HCT116 (cell line): Measurements from ENCODE around the gene HMGXB4. TPM values are rescaled to one million over a fixed set of nuclear protein-coding genes. Genes with fewer than 3 reads are reported as not detected.

ENCODE experiments used
- ATAC-seq: fragments of 200-7000 bp; cut with Tn5 transposase; 2 replicates; pipeline ENCODE4 v1.9.1; 2020; ENCODE audit warnings: mild to moderate bottlenecking, moderate library complexity
- BruUV-seq: library from RNA; stranded (reverse); fragments of 400-500 nt; replicated peaks from 2 replicates; lab custom pipeline; 2021; lab: Mats Ljungman, UMichigan
- CTCF ChIA-PET: fragments of 300-600 bp; sonication (Branson Sonifier 250); formaldehyde crosslinking; loops from one replicate; lab custom pipeline; 2021; ENCODE audit warnings: antibody characterized with exemption; lab: Charles Lee
- POLR2A ChIA-PET: fragments of 300-600, 350-600 bp; sonication (Branson Sonifier 250); formaldehyde crosslinking; loops from one replicate; lab custom pipeline; 2021; ENCODE audit warnings: antibody characterized with exemption; lab: Charles Lee
- RAD21 ChIA-PET, 2 experiments: fragments of 300-600 bp; sonication (Branson Sonifier 250); formaldehyde crosslinking; loops; one replicate each; lab custom pipeline; 2023; ENCODE audit warnings: low total read pairs in 2 of 2; ENCODE audit not compliant: uncharacterized antibody in 2 of 2, unreplicated experiment in 2 of 2, low non-redundant PET in 1 of 2; lab: Charles Lee
- DNase-seq: peaks from one replicate; pipeline ENCODE4 v3.0.0-alpha.2; 2010; ENCODE audit warnings: low read depth, low spot score
- H2AFZ ChIP-seq: fragments of 200-600 bp; shearing (Covaris generic), sonication (generic); 2 replicates; pipeline ENCODE4 v1.6.1; 2017; ENCODE audit warnings: low read depth, mixed run types, mixed read lengths, antibody characterized with exemption, low read length; ENCODE audit not compliant: poor library complexity, severe bottlenecking
- H3K27ac ChIP-seq: 2 replicates; pipeline ENCODE4 v1.5.1; 2012; ENCODE audit warnings: low read depth, low read length
- H3K27me3 ChIP-seq: fragments of 200-600 bp; sonication (generic); 2 replicates; pipeline ENCODE4 v1.6.1; 2016; ENCODE audit warnings: mixed run types, low read length, mixed read lengths; ENCODE audit not compliant: insufficient read depth
- H3K36me3 ChIP-seq, 2 experiments: fragments of 200-500 bp in 1 of 2; fragments of 200-600 bp in 1 of 2; sonication (Bioruptor generic) in 1 of 2; sonication (generic) in 1 of 2; 2 replicates each; pipeline versions ENCODE4 v1.5.1 to v1.6.1; 2014 to 2016; ENCODE audit warnings: low read length in 2 of 2, inconsistent platforms in 1 of 2, mixed read lengths in 1 of 2, mixed run types in 1 of 2; ENCODE audit not compliant: insufficient read depth in 2 of 2, control insufficient read depth in 1 of 2
- H3K4me1 ChIP-seq, 2 experiments: fragments of 200-600 bp in 1 of 2; sonication (generic) in 1 of 2; 2 replicates each; pipeline versions ENCODE4 v1.5.1 to v1.6.1; 2012 to 2017; ENCODE audit warnings: low read length in 2 of 2, inconsistent platforms in 1 of 2, mild to moderate bottlenecking in 1 of 2, mixed read lengths in 1 of 2, mixed run types in 1 of 2, moderate library complexity in 1 of 2; ENCODE audit not compliant: insufficient read depth in 2 of 2, control insufficient read depth in 1 of 2
- H3K4me2 ChIP-seq: fragments of 200-600 bp; sonication (generic); 2 replicates; pipeline ENCODE4 v1.6.1; 2017; ENCODE audit warnings: mixed run types, low read length, mixed read lengths
- H3K4me3 ChIP-seq, 2 experiments: fragments of 200-600 bp in 1 of 2; sonication (generic) in 1 of 2; replicated peaks in 1 of 2; 2 replicates each; pipeline ENCODE4 v1.5.1; 2011 to 2016; ENCODE audit warnings: low read length in 2 of 2, control low read depth in 1 of 2, low read depth in 1 of 2, mild to moderate bottlenecking in 1 of 2, mixed read lengths in 1 of 2, mixed run types in 1 of 2
- H3K79me2 ChIP-seq: fragments of 200-600 bp; sonication (generic); 2 replicates; pipeline ENCODE4 v1.6.1; 2017; ENCODE audit warnings: mild to moderate bottlenecking, mixed run types, low read length, moderate library complexity, mixed read lengths; ENCODE audit not compliant: insufficient read depth
- H3K9ac ChIP-seq: fragments of 200-600 bp; sonication (generic); 2 replicates; pipeline ENCODE4 v1.6.1; 2016; ENCODE audit warnings: low read length, mixed read lengths
- H3K9me2 ChIP-seq: fragments of 200-600 bp; sonication (generic), shearing (Covaris generic); 2 replicates; pipeline ENCODE4 v1.6.1; 2017; ENCODE audit warnings: mixed run types, mild to moderate bottlenecking, moderate library complexity; ENCODE audit not compliant: insufficient read depth
- H3K9me3 ChIP-seq, 2 experiments: fragments of 200-500 bp in 1 of 2; fragments of 200-600 bp in 1 of 2; sonication (Bioruptor generic) in 1 of 2; sonication (generic) in 1 of 2; 2 replicates each; pipeline ENCODE4 v1.6.1; 2014 to 2017; ENCODE audit warnings: low read length in 2 of 2, mixed read lengths in 2 of 2, inconsistent platforms in 1 of 2, low read depth in 1 of 2, mild to moderate bottlenecking in 1 of 2, mixed run types in 1 of 2, moderate library complexity in 1 of 2; ENCODE audit not compliant: control insufficient read depth in 1 of 2, insufficient read depth in 1 of 2
- H4K20me1 ChIP-seq: fragments of 200-600 bp; sonication (generic), shearing (Covaris generic); 2 replicates; pipeline ENCODE4 v1.6.1; 2017; ENCODE audit warnings: mixed run types, mild to moderate bottlenecking, moderate library complexity; ENCODE audit not compliant: insufficient read depth
- ATF3 ChIP-seq: IDR thresholded peaks from 2 replicates; pipeline ENCODE4 v1.6.1; 2012
- CEBPB ChIP-seq: IDR thresholded peaks from 2 replicates; pipeline ENCODE4 v1.6.1; 2012; ENCODE audit warnings: low read depth
- CTCF ChIP-seq, 3 experiments: fragments of 200-600 bp in 1 of 3; sonication (generic) in 1 of 3; IDR thresholded peaks in 2 of 3; conservative IDR thresholded peaks in 1 of 3; 2 replicates each; pipeline ENCODE4 v1.5.1; 2012 to 2017; ENCODE audit warnings: low read depth in 2 of 3, low read length in 2 of 3, antibody characterized with exemption in 1 of 3, borderline replicate concordance in 1 of 3, control low read depth in 1 of 3, mild to moderate bottlenecking in 1 of 3, mixed read lengths in 1 of 3, mixed run types in 1 of 3, moderate library complexity in 1 of 3; ENCODE audit not compliant: insufficient read depth in 1 of 3
- RAD21 ChIP-seq: IDR thresholded peaks from 2 replicates; pipeline ENCODE4 v1.6.1; 2012; ENCODE audit warnings: low read depth, mild to moderate bottlenecking
- SRF ChIP-seq: IDR thresholded peaks from 2 replicates; pipeline ENCODE4 v1.6.1; 2012; ENCODE audit warnings: low read depth
- ZBTB33 ChIP-seq: IDR thresholded peaks from 2 replicates; pipeline ENCODE4 v1.6.1; 2011; ENCODE audit warnings: mild to moderate bottlenecking, low read length, moderate library complexity; ENCODE audit not compliant: insufficient replicate concordance; ENCODE audit errors: extremely low read depth
- intact Hi-C: fragments of 100-400 bp; cut with micrococcal nuclease; formaldehyde crosslinking; loops from 2 replicates; pipeline ENCODE4 v1.10.0; 2022
- total RNA-seq: library from RNA; stranded (reverse); gene quantifications from one replicate; pipeline ENCODE4 v1.2.1, GENCODE V29; 2021; ENCODE audit not compliant: unreplicated experiment

The HMGXB4 gene
- total RNA-seq, 1 experiment from 2014 or later = 36.7 TPM

GRCh38 chr22:35276019-35276418 lies 18.7 kb downstream of the HMGXB4 start (continued):
- TF ChIP-seq ZBTB33 (no peak), ATF3 (no peak), RAD21 (no peak), CEBPB (no peak), CTCF (IDR thresholded peaks at IDR 0.05 in 2 of 3, conservative IDR thresholded peaks at IDR 0.05 in 1 of 3; ENCODE audit: borderline replicate concordance in 1 of 3, insufficient read depth in 1 of 3, low read depth in 2 of 3, low read length in 2 of 3) (no peak)

- Histone ChIP-seq H4K20me1 (no peaks in the 10 kb centered on the region), H2AFZ (no peak overlapping the region), H3K4me2 (no peak overlapping the region), H3K4me1 (no peaks in the 10 kb centered on the region), H3K36me3 (peaks cover 64 to 68% of the 10 kb centered on the region in 2 experiments), H3K79me2 (peaks cover 2% of the 10 kb centered on the region; the same call in 1 of the 2 replicates), H3K9ac (no peak overlapping the region), H3K27ac (no peak overlapping the region), H3K9me2 (no peaks in the 10 kb centered on the region), H3K9me3 (no peaks in the 10 kb centered on the region), H3K27me3 (no peaks in the 10 kb centered on the region), H3K4me3 (no peak overlapping the region)
- RAD21 ChIA-PET = no interaction called here
- intact Hi-C loops = no loop called here
- CTCF ChIA-PET = no interaction called here
- no peak for TF ChIP-seq SRF
- POLR2A ChIA-PET = no interaction called here
- no TSS peak for BruUV-seq
- DNase-seq = no peak
- no peak for ATAC-seq
Measured at GRCh38 chr22:35288116-35288515, 30.8 kb downstream of the HMGXB4 start.
